PC-9 (cell line): ENCODE results near the gene SLC43A1. TPM values are rescaled to one million over a fixed set of nuclear protein-coding genes. Genes with fewer than 3 reads are reported as not detected.

Source experiments
- BruUV-seq: library from RNA; stranded (reverse); fragments of 400-500 nt; replicated peaks from 2 replicates; lab custom pipeline; 2021; lab: Mats Ljungman, UMichigan
- CTCF ChIA-PET: fragments of 300-600 bp; sonication (Branson Sonifier 250); formaldehyde crosslinking; loops from one replicate; lab custom pipeline; 2022; ENCODE audit warnings: antibody characterized with exemption; lab: Charles Lee
- POLR2A ChIA-PET: fragments of 300-600 bp; sonication (Branson Sonifier 250); formaldehyde crosslinking; loops from one replicate; lab custom pipeline; 2022; ENCODE audit warnings: antibody characterized with exemption; ENCODE audit not compliant: unreplicated experiment; lab: Charles Lee
- DNase-seq, 2 experiments: peaks; one replicate each; pipeline versions ENCODE4 v3.0.0 to v3.0.0-alpha.2; 2015 to 2022; ENCODE audit warnings: mixed read lengths in 1 of 2
- H2AFZ ChIP-seq: fragments of 200-600 bp; sonication (generic); 2 replicates; pipeline ENCODE4 v1.8.1; 2017; ENCODE audit warnings: antibody characterized with exemption
- H3F3A ChIP-seq: fragments of 200-600 bp; sonication (generic); 2 replicates; pipeline ENCODE4 v1.8.1; 2017; ENCODE audit warnings: antibody characterized with exemption, mild to moderate bottlenecking, low read depth; ENCODE audit not compliant: insufficient read depth
- H3K27ac ChIP-seq: fragments of 200-600 bp; sonication (generic); 2 replicates; pipeline ENCODE4 v1.6.1; 2016; ENCODE audit warnings: mixed run types
- H3K27me3 ChIP-seq: fragments of 200-600 bp; sonication (generic); 2 replicates; pipeline ENCODE4 v1.6.1; 2016; ENCODE audit warnings: low read depth, mixed run types; ENCODE audit not compliant: insufficient read depth
- H3K36me3 ChIP-seq: fragments of 200-600 bp; sonication (generic); 2 replicates; pipeline ENCODE4 v1.6.1; 2016; ENCODE audit warnings: low read depth, mixed run types
- H3K4me1 ChIP-seq: fragments of 200-600 bp; sonication (generic); replicated peaks from 2 replicates; pipeline ENCODE4 v1.6.1; 2016; ENCODE audit warnings: mixed run types; ENCODE audit not compliant: insufficient read depth
- H3K4me2 ChIP-seq: fragments of 200-600 bp; sonication (generic); 2 replicates; pipeline ENCODE4 v1.6.1; 2017; ENCODE audit warnings: mixed run types
- H3K4me3 ChIP-seq: fragments of 200-600 bp; sonication (generic); 2 replicates; pipeline ENCODE4 v1.6.1; 2016; ENCODE audit warnings: mixed run types
- H3K79me2 ChIP-seq: fragments of 200-600 bp; sonication (generic); 2 replicates; pipeline ENCODE4 v1.6.1; 2017; ENCODE audit warnings: low read depth, mixed run types
- H3K9me2 ChIP-seq: fragments of 200-600 bp; sonication (generic); 2 replicates; pipeline ENCODE4 v1.8.1; 2017; ENCODE audit warnings: mild to moderate bottlenecking; ENCODE audit not compliant: insufficient read depth
- H3K9me3 ChIP-seq: fragments of 200-600 bp; sonication (generic); 2 replicates; pipeline ENCODE4 v1.8.1; 2016; ENCODE audit warnings: low read depth; ENCODE audit not compliant: insufficient read depth
- H4K20me1 ChIP-seq: fragments of 200-600 bp; sonication (generic); 2 replicates; pipeline ENCODE4 v1.8.1; 2017; ENCODE audit not compliant: insufficient read depth
- EZH2 ChIP-seq: fragments of 200-600 bp; sonication (generic); IDR thresholded peaks from 2 replicates; pipeline ENCODE4 v1.8.0; 2017; ENCODE audit warnings: antibody characterized with exemption, low read depth
- intact Hi-C: fragments of 100-400 bp; cut with micrococcal nuclease; formaldehyde crosslinking; loops from one replicate; pipeline ENCODE4 v1.10.0; 2022; ENCODE audit not compliant: unreplicated experiment
- total RNA-seq: library from RNA; stranded (reverse); gene quantifications from 2 replicates; pipeline ENCODE4 v1.2.3, GENCODE V29; 2021
- TF ChIP-seq, protein P1 (sequence below): fragments of 200-600 bp; sonication (generic); conservative IDR thresholded peaks from 2 replicates; pipeline ENCODE4 v1.6.1; 2017; ENCODE audit warnings: mixed run types, antibody characterized with exemption, mild to moderate bottlenecking, moderate library complexity

The SLC43A1 gene
- total RNA-seq, 1 experiment from 2014 or later: 4.0 TPM

GRCh38 chr11:57475191-57475590 is 40.3 kb downstream of the SLC43A1 start:
- no peaks in the 10 kb centered on the region for H3K27me3 ChIP-seq
- H3K36me3 ChIP-seq: no peaks in the 10 kb centered on the region
- H3F3A ChIP-seq: peaks cover 11% of the 10 kb centered on the region; the same call in 1 of the 2 replicates
- no peaks in the 10 kb centered on the region for H3K9me3 ChIP-seq
- TF ChIP-seq EZH2: no peak
- TF ChIP-seq, protein P1, sequence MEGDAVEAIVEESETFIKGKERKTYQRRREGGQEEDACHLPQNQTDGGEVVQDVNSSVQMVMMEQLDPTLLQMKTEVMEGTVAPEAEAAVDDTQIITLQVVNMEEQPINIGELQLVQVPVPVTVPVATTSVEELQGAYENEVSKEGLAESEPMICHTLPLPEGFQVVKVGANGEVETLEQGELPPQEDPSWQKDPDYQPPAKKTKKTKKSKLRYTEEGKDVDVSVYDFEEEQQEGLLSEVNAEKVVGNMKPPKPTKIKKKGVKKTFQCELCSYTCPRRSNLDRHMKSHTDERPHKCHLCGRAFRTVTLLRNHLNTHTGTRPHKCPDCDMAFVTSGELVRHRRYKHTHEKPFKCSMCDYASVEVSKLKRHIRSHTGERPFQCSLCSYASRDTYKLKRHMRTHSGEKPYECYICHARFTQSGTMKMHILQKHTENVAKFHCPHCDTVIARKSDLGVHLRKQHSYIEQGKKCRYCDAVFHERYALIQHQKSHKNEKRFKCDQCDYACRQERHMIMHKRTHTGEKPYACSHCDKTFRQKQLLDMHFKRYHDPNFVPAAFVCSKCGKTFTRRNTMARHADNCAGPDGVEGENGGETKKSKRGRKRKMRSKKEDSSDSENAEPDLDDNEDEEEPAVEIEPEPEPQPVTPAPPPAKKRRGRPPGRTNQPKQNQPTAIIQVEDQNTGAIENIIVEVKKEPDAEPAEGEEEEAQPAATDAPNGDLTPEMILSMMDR: no peak
- H3K27ac ChIP-seq: no peak overlapping the region
- intact Hi-C loops: no loop called here
- no peaks in the 10 kb centered on the region for H3K79me2 ChIP-seq
- peak overlapping the region; percentile 86 for H3K4me2 ChIP-seq
- H3K9me2 ChIP-seq: no peaks in the 10 kb centered on the region
- ChIA-PET CTCF (interaction anchor here (0.8 kb wide), 1 partner anchor 9 kb away, joined by 3 read pairs; no protein-coding TSS in a partner anchor), POLR2A (interaction anchor here (0.7 kb wide), 1 partner anchor 389 kb away, joined by 4 read pairs; no protein-coding TSS in a partner anchor)
- H4K20me1 ChIP-seq: no peaks in the 10 kb centered on the region
- DNase-seq: no peak
- peak overlapping the region; percentile 62; the same call in 1 of the 2 replicates for H3K4me3 ChIP-seq
- peaks cover 12% of the 10 kb centered on the region for H3K4me1 ChIP-seq
- H2AFZ ChIP-seq: no peak overlapping the region
- BruUV-seq: TSS peak; percentile 37

DNA sequence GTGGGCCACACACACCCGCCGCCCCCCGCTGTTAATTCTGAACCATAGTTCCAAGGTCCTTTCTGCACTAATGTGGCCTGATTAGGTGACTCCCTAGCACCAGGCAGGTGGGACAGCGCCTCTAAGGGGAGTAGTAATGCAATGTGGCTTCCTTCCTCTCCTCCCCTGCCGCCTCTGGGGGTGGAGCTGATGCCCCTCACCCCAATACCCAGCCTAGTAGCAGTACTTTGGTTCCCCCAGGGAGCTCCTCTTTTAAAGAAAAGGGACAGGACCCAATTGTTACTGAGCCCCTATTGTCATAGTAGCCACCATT is 40.7 kb downstream of the SLC43A1 start:
- POLR2A ChIA-PET: interaction anchor here (0.7 kb wide), 1 partner anchor 389 kb away, joined by 4 read pairs; no protein-coding TSS in a partner anchor

DNA sequence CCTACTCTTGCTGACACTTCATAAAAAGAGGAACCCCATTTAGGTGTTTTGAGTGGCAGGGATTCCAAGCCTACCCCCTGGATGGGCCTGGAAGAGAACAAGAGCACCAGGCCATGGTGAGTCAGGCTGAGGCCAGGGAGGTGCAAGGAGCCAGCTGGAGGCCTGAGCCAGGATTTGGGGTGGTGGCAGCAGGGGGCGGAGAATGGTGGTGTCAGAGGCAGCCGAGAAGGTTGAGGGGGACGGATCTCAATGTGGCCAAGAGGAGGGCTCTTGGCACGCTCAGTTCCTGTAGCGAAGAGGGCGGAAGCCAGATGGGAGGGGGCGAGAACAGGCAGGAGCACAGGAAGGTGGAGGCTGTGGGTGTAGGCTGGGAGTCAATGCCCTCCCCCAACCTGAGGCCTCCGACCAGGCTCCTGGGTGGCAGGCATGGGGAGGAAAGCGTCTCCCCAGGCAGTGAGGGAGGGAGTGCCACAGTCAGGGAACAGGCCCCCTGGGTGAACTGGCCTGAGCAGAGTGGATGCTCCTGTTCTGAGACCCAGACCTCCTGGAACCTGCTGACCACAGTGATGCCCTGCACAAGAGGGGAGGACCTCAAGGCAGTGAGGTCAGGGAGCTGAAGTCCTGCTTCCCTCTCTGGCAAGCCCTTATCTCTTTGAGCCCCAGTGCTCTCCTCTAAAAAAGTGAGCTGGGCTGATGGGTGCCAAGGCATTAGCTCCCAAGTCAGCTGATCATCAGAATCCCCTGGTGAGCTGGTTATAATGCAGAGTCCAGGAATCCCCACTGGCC is 41.3 kb downstream of the SLC43A1 start:
- no peaks in the 10 kb centered on the region for H3K9me3 ChIP-seq
- no peaks in the 10 kb centered on the region for H3K27me3 ChIP-seq
- TF ChIP-seq, protein P1: no peak
- no peak for TF ChIP-seq EZH2
- no peak overlapping the region for H3K27ac ChIP-seq
- H4K20me1 ChIP-seq: no peaks in the 10 kb centered on the region
- ChIA-PET CTCF (interaction anchor here (0.6 to 0.8 kb wide), 2 partner anchors 10 to 18 kb away, joined by 3 to 14 read pairs; no protein-coding TSS in a partner anchor), POLR2A (no interaction called here)
- no peak overlapping the region for H3K4me3 ChIP-seq
- no peak overlapping the region for H2AFZ ChIP-seq
- H3K4me2 ChIP-seq: no peak overlapping the region
- no peaks in the 10 kb centered on the region for H3K36me3 ChIP-seq
- peaks cover 11% of the 10 kb centered on the region; the same call in 1 of the 2 replicates for H3F3A ChIP-seq
- BruUV-seq: no TSS peak
- no peaks in the 10 kb centered on the region for H3K79me2 ChIP-seq
- no peaks in the 10 kb centered on the region for H3K9me2 ChIP-seq
- H3K4me1 ChIP-seq: peaks cover 12% of the 10 kb centered on the region
- no peak for DNase-seq
- intact Hi-C loops: no loop called here

More for the DNA sequence above, 40.7 kb downstream of the SLC43A1 start:
- Histone ChIP-seq H3K27ac (no peak overlapping the region), H3K79me2 (no peaks in the 10 kb centered on the region), H3K4me3 (no peak overlapping the region), H2AFZ (no peak overlapping the region), H3K27me3 (no peaks in the 10 kb centered on the region), H3F3A (peaks cover 11% of the 10 kb centered on the region; the same call in 1 of the 2 replicates), H3K9me3 (no peaks in the 10 kb centered on the region), H4K20me1 (no peaks in the 10 kb centered on the region), H3K4me1 (peaks cover 12% of the 10 kb centered on the region), H3K4me2 (no peak overlapping the region), H3K36me3 (no peaks in the 10 kb centered on the region), H3K9me2 (no peaks in the 10 kb centered on the region)
- intact Hi-C loops: no loop called here
- CTCF ChIA-PET: interaction anchor here (0.8 kb wide), 1 partner anchor 9 kb away, joined by 3 read pairs; no protein-coding TSS in a partner anchor
- no peak for DNase-seq
- no TSS peak for BruUV-seq
- TF ChIP-seq, protein P1: no peak
- TF ChIP-seq EZH2: no peak
